ENCODE measurements around the gene SMAP1. TPM values are rescaled to one million over a fixed set of nuclear protein-coding genes. Genes with fewer than 3 reads are reported as not detected.

Gene SMAP1
- total and polyA plus RNA-seq, 2 experiments from 2014 or later: 31.1 to 34.6 TPM

GRCh38 chr6:70821751-70822150, 154.1 kb downstream of the SMAP1 start (continued):
- TF ChIP-seq POLR2AphosphoS5 (IDR thresholded peaks at IDR 0.05; ENCODE audit: low read depth): no peak
- TF ChIP-seq NANOG (IDR thresholded peaks at IDR 0.05; ENCODE audit: borderline replicate concordance): no peak
- TF ChIP-seq ZNF114 (CRISPR knock-in tag; IDR thresholded peaks at IDR 0.05): no peak
- TF ChIP-seq ZNF462 (CRISPR knock-in tag; IDR thresholded peaks at IDR 0.05): no peak

GRCh38 chr6:70823651-70824050, 156.0 kb downstream of the SMAP1 start:
- ATAC-seq (no peak), DNase-seq (ENCODE audit: low spot score) (no peak)
- Histone ChIP-seq H3K79me2 (replicated peaks; ENCODE audit: insufficient read depth) (no peaks in the 10 kb centered on the region), H3K36me3 (ENCODE audit: insufficient read depth) (no peaks in the 10 kb centered on the region), H3K27ac (ENCODE audit: low read depth) (no peak overlapping the region), H3F3A (replicated peaks; ENCODE audit: low read depth) (no peaks in the 10 kb centered on the region), H2AFZ (no peak overlapping the region), H3K9me2 (ENCODE audit: insufficient read depth) (no peaks in the 10 kb centered on the region), H3K27me3 (ENCODE audit: insufficient read depth) (no peaks in the 10 kb centered on the region), H4K20me1 (replicated peaks; ENCODE audit: insufficient read depth) (no peaks in the 10 kb centered on the region), H3K4me3 (no peak overlapping the region), H3K4me2 (no peak overlapping the region), H3K4me1 (ENCODE audit: insufficient read depth) (no peaks in the 10 kb centered on the region)
- Mint-ChIP-seq H3K4me1 (no peaks in the 10 kb centered on the region), H3K27ac (no peak overlapping the region), H3K36me3 (ENCODE audit: low read depth) (no peaks in the 10 kb centered on the region), H3K4me3 (no peak overlapping the region), H3K9me3 (no peaks in the 10 kb centered on the region), H3K27me3 (ENCODE audit: insufficient read depth, low read depth, poor library complexity) (no peaks in the 10 kb centered on the region)
- no peak for TF ChIP-seq ETS1 (IDR thresholded peaks at IDR 0.05)
- TF ChIP-seq CREB1 (CRISPR knock-in tag; IDR thresholded peaks at IDR 0.05; ENCODE audit: low read depth): no peak
- TF ChIP-seq CTCF (conservative IDR thresholded peaks at IDR 0.05; ENCODE audit: low read depth in 2 of 2): no peak
- no peak for TF ChIP-seq ZNF114 (CRISPR knock-in tag; IDR thresholded peaks at IDR 0.05)
- TF ChIP-seq EZH2 (IDR thresholded peaks at IDR 0.05; ENCODE audit: low read depth, unreplicated experiment): no peak
- no peak for TF ChIP-seq ZNF331 (CRISPR knock-in tag; IDR thresholded peaks at IDR 0.05; ENCODE audit: low read depth)
